ENCODE results near the gene DERA.
"Not testable (repeated sequence)": the region's sequence is repeated elsewhere in the genome, so short reads cannot be mapped to it uniquely, and the experiment has no call there.

Gene DERA

DNA sequence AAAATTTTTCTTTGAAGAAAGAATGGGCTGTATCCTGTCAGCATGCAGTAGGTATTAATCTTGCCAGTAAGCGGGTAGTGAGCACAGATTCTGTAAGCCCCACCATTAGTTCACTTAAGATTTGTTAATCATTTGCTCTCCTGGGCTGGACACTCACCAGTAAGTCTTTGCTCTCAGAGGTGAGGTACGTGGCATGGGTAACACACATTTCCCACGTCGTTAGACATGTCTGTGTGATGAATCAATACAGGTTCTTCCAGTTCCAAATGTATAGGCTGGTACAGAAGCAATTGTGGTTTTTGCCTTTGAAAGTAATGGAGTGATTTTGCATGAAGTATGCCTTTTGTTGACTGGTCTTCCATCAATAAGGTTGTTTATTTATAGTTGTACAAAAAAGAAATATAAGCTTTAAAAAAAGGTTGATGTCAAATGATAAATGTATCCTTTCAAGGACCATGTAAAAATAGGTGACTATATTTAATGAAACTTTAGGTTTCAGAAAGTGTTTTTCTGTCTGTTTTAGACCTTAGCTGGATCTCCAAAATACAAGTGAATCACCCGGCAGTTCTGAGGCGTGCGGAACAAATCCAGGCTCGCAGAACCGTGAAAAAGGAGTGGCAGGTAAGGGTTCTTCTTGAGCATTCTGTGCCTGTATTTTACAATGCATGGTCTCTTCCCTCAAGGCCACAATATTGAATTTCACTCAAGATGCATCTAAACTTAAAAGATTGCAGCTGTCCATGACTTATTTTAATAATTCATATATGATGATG is 45.5 kb downstream of the DERA start:
- peak overlapping the region; percentile 96 for H3K27ac ChIP-seq
- DNase-seq (ENCODE audit: low read depth, low spot score), result peak; percentile 99

DNA sequence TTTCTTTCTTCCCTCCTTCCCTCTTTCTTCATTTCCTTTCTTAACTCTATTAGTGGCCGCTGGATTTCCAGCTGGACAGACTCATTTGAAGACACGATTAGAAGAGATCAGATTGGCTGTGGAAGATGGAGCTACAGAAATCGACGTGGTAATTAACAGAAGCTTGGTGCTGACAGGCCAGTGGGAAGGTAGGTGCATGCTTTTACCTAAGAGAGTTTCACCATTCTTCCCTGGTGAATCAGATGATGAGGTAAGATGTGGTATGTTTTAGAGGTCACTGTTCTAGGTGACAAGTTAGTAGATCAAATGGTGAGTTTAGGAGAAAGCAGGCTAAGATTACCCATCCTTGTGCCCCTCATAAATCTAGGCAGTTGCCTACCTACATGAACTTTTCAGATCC is 51.6 kb downstream of the DERA start:
- H3K27ac ChIP-seq, result peak overlapping the region; percentile 64
- peak; percentile 81 for DNase-seq (ENCODE audit: low read depth, low spot score)

DNA sequence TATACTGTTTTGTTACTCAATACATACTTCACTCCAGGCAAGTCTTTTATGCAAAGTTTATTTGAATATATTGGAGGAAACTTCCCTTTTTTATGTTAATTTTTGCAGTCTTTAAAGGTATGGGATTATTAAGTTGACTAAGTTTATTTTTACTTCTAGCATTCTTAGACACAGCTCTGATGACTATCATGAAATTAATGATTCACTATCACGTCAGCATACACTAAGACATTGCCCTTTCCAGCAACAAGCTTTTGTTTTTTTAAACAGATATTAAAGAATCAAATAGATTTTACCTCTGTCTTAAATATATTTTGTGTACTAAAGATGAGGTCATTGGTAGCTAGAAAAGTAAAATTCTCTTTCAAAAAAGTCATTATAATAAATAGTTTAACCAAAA is 52.1 kb downstream of the DERA start:
- H3K27ac ChIP-seq, result peak overlapping the region; percentile 64
- DNase-seq (ENCODE audit: low read depth, low spot score), result peak; percentile 46

DNA sequence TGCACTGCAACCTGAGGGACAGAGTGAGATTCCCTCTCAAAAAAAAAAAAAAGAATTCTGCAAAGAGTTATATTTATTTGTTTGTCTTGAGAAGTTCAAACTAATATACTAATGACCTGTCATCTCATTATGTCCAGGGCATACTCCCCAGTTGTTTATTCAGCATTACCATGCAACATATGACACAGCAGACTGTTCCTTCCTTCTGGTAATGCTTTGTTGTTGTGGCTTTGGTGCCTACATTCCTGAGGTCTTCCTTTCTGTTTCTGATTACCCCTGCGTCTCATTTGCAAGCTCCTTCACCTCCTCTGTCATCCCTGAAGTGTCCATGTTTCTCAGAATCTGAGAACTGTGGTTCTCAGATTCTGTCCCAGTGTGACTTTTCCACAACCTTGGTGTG is 55.3 kb downstream of the DERA start:
- peak; percentile 12 for DNase-seq (ENCODE audit: low read depth, low spot score)
- peak overlapping the region; percentile 2 for H3K27ac ChIP-seq

DNA sequence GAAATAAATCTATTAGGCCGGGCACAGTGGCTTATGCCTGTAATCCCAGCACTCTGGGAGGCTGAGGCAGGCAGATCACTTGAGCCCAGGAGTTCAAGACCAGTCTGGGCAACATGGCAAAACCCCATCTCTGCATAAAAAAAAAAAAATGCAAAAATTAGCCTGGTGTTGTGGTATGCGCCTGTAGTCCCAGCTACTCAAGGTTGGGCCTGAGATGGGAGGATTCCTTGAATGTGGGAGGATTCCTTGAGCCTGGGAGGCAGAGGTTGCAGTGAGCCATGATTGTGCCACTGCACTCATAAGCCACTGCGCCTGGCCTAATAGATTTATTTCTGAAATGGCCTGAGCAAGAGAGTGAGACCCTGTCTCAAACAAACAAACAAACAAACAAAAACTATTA is 55.9 kb downstream of the DERA start:
- peak overlapping the region; percentile 2 for H3K27ac ChIP-seq
- DNase-seq (ENCODE audit: low read depth, low spot score), result not testable (repeated sequence)

DNA sequence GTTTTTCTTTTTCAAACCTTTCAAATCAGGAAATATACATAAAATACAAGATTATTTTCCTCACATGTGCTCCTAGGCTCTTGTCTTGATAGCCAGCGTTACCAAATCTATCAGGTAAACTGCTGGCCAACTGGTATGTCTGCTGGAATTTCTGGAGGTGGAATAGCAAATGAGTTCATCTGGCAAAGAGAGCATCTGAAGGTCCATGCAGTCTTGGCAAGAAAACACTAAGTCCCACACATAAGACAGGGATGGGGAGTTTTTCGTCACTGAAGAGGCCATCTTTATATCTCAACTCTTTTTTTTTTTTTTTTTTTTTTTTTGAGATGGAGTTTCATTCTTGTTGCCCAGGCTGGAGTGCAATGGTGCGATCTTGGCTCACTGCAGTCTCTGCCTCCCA is 60.1 kb downstream of the DERA start:
- no peak overlapping the region for H3K27ac ChIP-seq
- DNase-seq (ENCODE audit: low read depth, low spot score), result no peak

DNA sequence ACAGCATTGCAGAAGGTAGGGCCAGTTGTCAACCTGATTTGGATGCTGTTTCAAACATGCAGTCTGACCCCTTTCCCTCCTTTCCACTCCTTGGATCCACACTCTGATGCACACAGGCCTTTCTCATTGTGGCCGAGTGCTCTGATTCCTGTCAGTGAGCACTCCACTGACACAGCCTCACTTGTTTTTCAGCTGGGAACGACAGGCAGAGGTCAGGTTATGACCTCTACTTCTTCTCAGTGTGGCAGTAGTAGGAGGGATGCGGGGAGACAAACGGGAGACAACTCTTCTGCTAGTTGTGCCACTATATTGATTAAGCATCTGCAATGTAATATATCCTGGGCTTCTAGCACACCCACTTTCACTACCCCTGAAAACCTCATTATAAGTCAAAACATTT is 61.8 kb downstream of the DERA start:
- H3K27ac ChIP-seq, result no peak overlapping the region
- DNase-seq (ENCODE audit: low read depth, low spot score), result no peak

DNA sequence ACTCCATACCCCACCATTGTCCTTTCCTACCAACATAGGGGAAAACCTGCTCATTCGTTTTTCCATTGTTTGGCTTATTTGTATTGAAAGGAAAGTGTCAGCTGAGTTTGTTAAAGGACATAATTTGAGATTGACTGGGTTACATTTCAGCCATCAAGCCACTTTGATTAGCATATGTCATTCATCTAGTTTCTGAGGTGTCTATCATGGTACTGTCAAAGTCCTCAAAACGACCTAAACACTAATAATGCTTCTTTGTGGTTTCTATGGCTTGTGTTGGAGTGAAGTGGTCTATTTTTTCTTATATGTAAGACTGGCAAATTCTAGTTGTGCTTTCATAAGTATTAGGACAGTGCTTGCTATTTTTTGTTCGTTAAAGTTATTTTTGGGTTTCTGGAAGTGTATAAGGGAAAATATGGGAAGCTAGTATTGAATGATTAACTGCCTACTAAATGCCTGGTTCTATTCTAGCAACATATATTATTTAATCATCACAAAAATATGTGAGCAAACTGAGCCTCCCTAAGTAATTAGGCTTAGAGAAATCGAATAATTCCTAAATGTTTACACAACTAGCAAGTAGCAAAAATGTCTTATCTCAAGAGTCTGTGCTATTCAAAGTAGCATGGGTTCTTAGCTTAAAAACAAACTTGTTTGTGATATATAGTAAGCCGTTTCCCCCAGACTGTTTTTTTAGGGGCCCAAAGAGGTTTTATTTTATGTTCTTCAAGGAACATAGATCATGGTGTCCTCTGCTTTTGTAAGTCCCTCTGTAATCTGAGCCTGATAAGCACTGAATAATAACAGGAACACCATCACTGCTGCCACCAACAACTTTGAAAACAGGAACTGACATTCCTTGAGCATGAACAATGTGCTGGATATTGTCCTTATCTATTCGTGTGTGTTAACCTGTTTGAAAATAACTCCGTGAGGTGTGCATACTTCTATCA is 67.1 kb downstream of the DERA start:
- peak overlapping the region; percentile 65 for H3K27ac ChIP-seq
- no peak for DNase-seq (ENCODE audit: low read depth, low spot score)

DNA sequence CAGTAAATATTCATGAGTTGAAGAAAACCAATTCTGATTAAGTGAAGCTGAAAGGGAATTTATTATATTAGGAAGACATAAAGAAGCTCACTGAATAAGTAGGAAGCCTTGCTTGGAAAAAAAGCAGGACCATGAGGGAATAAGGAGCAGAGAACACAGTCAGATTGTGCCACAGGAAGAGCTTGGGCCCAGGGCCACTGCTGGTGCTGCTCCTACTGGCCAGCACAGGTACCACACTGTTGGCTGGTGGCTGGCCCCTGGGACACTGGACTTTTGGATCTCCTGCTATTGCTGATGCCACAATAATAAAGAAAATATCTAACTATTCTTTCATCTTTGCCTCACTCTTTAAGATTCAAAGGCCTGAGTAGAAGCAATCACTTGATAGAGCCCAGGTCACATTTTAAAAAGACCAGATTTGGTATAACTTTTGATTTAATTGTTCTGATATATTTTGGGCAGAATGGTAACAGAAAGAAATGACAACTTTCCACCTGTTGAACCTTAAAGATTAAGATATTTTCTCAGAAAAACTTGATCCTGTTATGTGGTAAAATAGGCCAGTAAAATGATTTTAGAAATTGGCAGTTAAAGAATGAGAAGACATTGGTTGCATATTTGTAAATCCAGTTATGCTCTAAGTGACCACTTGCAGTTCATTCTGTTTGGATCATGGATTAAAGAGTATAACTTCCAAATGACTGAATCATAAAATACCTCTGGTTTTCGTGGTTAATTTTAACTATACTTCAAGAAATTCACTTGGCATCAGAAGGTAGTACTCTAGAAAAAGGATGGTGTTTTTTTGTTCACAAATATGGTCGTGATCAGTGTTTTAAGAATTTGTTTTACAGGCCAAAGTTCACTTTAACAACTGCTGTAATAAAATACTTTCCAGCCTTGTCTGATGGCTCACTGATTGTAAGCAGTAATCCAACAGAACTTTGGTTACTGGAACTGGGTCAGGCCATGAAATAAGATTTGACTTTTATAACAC is 68.3 kb downstream of the DERA start:
- peak overlapping the region; percentile 65 for H3K27ac ChIP-seq
- DNase-seq (ENCODE audit: low read depth, low spot score), result no peak

DNA sequence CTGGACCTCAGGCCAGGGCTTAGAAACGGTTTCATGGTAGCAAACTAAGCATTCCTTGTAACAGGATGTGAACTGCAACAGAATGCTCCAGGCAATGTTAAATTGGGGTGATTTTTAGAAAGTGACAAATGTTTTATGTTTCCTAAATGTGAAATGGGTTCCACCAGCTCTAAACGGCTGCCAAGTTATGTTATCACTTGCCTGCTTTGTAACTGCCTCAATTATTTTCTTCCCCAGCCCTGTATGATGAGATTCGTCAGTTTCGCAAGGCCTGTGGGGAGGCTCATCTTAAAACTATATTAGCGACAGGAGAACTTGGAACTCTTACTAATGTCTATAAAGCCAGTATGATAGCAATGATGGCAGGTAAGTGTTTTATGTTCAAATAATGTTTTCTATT is 70.9 kb downstream of the DERA start:
- no peak for DNase-seq (ENCODE audit: low read depth, low spot score)
- H3K27ac ChIP-seq, result no peak overlapping the region

DNA sequence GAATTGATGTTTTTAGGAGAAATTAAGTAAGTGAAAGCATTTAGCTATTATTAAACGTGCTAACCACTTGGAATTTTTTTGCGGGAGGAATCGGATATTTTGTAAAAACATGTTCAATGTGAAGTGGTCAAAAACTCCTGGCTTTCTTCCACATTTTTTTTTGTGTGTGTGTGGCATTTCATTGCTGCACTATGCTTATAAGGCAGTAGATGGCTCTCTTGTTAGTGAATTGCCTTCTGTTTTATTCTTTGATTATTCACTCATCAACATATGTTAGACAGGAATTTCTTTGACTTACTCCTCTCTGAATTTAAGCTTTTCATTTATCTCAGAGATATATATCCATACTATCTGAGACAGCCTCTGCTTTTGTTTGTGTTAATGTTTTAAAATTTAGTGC is 71.3 kb downstream of the DERA start:
- no peak overlapping the region for H3K27ac ChIP-seq
- DNase-seq (ENCODE audit: low read depth, low spot score), result no peak

DNA sequence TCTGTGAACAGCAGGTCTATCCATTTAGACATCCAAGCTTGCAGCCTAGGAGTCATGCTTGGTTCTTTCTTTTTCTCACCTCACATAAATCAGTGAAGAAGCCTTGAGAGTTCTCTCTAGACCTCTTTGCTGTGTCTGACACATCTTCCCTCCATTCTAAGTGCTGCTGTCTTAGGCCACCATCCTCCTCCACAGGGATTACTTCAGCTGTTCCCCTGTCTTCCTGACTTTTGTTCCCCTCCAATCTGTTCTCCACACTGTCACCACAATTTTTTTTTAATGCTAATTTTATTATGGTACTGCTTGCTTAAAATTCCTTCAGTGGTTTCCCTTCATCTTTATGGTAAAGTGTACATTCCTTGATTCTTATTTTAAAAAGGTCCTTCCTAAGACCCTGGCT is 71.8 kb downstream of the DERA start:
- DNase-seq (ENCODE audit: low read depth, low spot score), result no peak
- H3K27ac ChIP-seq, result no peak overlapping the region

DNA sequence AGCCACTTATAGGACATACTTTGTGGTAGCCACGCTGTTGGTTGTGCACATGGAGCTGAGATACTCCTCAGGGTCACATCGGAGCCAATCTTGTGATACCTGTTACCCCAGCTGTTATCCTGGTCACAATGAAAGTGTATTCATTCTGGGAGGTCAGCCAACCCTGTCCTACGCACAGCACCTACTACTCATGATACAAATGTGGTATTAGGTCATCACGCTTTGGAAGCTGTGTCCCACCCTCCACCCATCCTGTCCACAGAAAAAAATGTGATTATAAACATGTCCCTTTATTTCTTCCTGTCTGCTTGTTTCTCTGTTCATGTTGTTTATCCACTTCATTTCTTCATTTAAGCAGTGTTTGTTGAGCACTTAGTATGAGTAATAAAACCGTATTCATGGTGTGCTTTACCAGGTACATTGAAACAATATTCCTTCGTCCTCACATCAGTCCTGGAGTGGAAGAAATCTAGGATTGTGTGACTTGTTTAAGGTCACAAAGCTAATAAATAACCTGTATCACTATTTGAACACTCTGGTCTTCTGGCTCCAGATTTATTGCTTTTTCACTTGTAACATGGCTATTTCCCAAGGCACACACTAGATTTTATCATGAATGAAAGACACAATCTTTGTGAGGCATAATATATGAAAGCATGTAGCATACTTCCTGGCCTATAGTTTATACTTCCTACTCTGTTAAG is 73.1 kb downstream of the DERA start:
- H3K27ac ChIP-seq, result no peak overlapping the region
- DNase-seq (ENCODE audit: low read depth, low spot score), result no peak

DNA sequence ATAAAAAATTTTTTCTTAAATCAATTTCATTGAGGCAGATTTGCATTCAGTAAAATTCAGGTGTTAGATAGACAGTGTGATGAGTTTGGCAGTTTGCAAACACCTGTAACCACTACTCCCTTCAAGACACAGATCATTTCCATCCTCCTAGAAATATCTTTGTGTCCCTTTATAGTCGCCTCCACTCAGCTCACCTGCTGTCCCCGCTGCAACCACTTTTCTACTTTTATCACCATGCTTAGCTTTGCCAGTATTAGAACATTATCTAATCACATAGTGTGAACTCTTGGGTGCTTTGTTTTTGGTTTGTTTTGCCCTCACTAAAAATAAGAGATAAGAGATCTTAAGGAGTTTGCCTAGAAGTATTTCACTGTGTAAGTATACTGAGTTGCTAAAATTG is 73.8 kb downstream of the DERA start:
- no peak for DNase-seq (ENCODE audit: low read depth, low spot score)
- H3K27ac ChIP-seq, result no peak overlapping the region

DNA sequence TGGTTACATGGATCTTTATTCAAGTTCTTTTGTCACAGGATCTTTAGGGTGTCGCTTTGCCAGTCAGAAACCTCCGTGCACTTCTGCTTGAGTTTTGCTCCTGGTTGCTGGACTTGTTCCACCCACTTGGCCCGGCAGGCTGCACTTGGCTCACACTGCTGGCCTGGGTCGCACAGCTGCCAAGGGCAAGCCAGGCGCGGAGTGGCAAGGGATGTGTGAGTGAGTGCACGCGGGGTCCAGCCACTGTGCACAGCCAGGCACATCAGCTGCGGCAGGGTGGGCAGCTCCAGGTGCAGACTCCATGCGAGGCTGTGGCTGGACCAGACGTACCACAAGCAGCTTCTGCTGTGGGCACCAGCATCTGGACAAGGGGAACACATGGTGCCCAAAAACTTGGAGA is 76.6 kb downstream of the DERA start:
- DNase-seq (ENCODE audit: low read depth, low spot score), result no peak
- no peak overlapping the region for H3K27ac ChIP-seq

DNA sequence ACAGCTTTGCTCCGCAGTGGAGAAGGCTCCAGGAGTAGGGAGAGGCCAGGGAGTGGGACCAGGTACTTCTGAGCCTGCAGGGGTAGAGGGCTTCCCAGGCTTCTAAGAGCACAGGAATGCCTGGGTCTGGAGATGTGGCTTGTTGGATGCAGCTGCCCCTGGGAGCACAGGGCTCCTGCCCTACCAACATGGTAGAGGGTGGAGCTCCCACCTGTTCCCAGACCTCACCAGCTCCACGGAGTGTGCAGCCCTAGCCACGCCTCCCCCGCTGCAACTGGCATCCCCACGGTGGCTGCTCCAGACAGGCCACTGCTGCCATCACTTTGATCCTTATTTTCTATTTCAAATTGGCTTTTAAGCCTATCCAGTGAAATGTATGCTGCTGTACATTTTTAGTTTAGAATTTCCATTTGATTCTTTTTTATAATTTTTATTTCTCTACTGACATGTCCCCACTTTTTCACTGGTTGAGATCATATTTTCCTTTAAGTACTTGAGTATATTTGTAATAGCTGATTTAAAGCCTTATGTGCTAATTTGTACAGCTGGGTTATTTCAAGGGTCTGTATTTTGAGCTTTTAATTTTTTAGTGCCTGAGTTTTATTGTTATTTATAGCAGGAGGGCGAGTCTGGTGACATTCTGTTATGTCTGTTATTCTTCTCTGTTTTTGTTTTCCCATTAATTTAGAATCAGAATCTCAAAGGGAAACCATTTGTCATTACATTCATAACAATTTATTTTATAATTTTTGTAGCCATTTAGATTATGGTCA is 78.0 kb downstream of the DERA start:
- H3K27ac ChIP-seq, result no peak overlapping the region
- DNase-seq (ENCODE audit: low read depth, low spot score), result no peak

DNA sequence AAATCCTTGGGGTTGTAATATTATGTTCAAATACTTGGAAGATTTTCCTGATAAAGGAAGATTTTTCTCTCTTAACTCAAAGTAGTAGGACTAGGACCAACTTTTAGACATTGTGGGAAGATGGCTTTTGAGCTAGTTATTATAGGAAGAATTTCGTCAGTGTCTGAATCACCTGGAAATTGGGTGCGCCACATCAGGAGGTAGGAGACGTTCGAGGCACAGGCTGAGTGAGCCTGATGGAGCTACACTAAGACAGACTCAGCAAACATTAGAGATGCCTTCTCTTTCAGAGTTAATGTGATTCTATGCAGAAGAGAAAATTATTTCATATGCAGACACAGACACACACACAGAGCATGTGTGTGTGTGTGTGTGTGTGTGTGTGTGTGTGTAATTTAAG is 84.7 kb downstream of the DERA start:
- no peak overlapping the region for H3K27ac ChIP-seq
- DNase-seq (ENCODE audit: low read depth, low spot score), result no peak

DNA sequence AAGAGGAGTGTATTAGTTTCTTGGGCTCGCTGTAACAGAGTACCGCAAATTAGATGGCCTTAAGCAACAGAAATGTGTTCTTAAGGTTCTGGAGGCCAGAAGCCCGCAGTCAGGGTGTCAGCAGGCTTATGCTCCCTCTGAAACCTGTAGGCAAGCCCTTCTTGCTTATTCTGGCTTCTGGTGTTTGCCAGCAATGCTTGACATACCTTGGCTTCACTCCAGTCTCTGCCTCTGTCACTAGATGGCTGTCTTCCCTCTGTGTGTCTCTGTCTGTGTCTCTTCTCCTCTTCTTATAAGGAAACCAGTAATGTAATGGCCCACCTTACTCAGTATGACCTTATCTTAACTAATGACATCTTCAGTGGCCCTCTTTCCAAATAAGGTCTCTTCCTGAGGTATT is 85.1 kb downstream of the DERA start:
- DNase-seq (ENCODE audit: low read depth, low spot score), result no peak

DNA sequence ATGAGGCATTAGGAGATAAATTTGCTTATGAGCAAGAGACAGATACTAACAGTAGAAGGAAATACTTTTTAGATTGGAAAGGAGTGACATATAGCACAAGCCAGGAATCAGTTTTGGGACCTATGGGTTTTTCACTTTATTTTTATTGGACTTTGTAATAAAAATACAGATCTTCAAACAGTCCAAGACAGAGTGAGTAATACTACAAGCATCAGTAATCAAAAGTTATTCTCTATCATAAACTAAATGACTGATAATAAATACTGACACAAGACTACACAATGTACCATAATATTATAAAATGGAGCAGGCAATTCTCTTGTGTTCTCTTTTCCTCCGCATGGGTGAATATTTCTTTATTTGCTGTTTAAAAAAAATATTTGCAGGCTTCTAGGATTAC is 85.8 kb downstream of the DERA start:
- no peak for DNase-seq (ENCODE audit: low read depth, low spot score)
- no peak overlapping the region for H3K27ac ChIP-seq

More for the DNA sequence above, 85.1 kb downstream of the DERA start:
- no peak overlapping the region for H3K27ac ChIP-seq
